ENCODE data around the gene SMOC2. TPM values are rescaled to one million over a fixed set of nuclear protein-coding genes. Genes with fewer than 3 reads are reported as not detected.

Gene SMOC2
- total and polyA plus RNA-seq, 2 donors (not counting 1 experiment from before 2014, with no cell fraction given), result 0.37 TPM; not detected in 1

DNA sequence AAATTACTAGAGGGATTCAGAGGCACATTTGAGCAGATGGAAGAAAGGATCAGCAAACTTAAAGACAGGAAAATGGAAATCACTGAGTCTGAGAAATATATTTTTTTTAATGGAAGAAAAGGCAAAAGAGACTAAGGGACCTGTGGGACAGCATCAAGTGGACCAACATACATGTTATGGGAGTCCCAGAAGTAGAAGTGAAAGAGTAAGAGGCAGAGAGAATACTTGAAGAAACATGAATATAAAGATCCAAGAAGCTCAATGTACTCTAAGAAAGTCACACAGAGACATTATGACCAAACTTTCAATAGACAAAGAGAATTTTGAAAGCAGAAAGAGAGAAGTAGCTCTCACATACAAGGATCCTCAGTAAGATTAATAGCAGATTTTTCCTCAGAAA lies 39.5 kb downstream of the SMOC2 start:
- no peaks in the 10 kb centered on the region for H3K79me2 ChIP-seq (ENCODE audit: control insufficient read depth, insufficient read depth, low read length)
- Mint-ChIP-seq H3K27ac (no peak overlapping the region), H3K4me1 (no peaks in the 10 kb centered on the region), H3K9me3 (ENCODE audit: insufficient read depth) (peaks cover 11% of the 10 kb centered on the region), H3K4me3 (no peak overlapping the region), H3K27me3 (no peaks in the 10 kb centered on the region)
- no peak overlapping the region for H3K9ac ChIP-seq (ENCODE audit: low read length)
- TF ChIP-seq, protein P1, sequence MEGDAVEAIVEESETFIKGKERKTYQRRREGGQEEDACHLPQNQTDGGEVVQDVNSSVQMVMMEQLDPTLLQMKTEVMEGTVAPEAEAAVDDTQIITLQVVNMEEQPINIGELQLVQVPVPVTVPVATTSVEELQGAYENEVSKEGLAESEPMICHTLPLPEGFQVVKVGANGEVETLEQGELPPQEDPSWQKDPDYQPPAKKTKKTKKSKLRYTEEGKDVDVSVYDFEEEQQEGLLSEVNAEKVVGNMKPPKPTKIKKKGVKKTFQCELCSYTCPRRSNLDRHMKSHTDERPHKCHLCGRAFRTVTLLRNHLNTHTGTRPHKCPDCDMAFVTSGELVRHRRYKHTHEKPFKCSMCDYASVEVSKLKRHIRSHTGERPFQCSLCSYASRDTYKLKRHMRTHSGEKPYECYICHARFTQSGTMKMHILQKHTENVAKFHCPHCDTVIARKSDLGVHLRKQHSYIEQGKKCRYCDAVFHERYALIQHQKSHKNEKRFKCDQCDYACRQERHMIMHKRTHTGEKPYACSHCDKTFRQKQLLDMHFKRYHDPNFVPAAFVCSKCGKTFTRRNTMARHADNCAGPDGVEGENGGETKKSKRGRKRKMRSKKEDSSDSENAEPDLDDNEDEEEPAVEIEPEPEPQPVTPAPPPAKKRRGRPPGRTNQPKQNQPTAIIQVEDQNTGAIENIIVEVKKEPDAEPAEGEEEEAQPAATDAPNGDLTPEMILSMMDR (IDR thresholded peaks at IDR 0.05), result no peak
- CTCF ChIA-PET, result no interaction called here
- H3K27ac ChIP-seq (ENCODE audit: low read length in 2 of 2), result no peak overlapping the region
- no peak overlapping the region for H3K4me2 ChIP-seq (replicated peaks; ENCODE audit: low read depth, low read length, poor library complexity, severe bottlenecking)
- H3K27me3 ChIP-seq (replicated peaks in 1 of 4; ENCODE audit: control extremely low read depth in 1 of 4, control insufficient read depth in 3 of 4, insufficient read depth in 4 of 4, low read length in 3 of 4), result no peaks in the 10 kb centered on the region
- DNase-seq, result no peak
- intact Hi-C loops (cut with micrococcal nuclease), result no loop called here
- H3K9me3 ChIP-seq (ENCODE audit: control extremely low read depth in 1 of 3, control insufficient read depth in 2 of 3, insufficient read depth in 1 of 3, low read length in 2 of 3), result peaks cover 0 to 9% (median 7%) of the 10 kb centered on the region in 3 donors
- no peaks in the 10 kb centered on the region for H3K4me1 ChIP-seq (ENCODE audit: control insufficient read depth in 2 of 2, insufficient read depth in 2 of 2, low read length in 2 of 2)
- no peak for ATAC-seq (ENCODE audit: low read depth)
- no peaks in the 10 kb centered on the region for H3K36me3 ChIP-seq (replicated peaks in 1 of 2; ENCODE audit: control extremely low read depth in 1 of 2, control insufficient read depth in 1 of 2, extremely low read depth in 1 of 2, insufficient read depth in 2 of 2, low read length in 1 of 2)
- POLR2A ChIA-PET, result no interaction called here
- H3K4me3 ChIP-seq (ENCODE audit: control extremely low read depth in 1 of 5, extremely low read depth in 1 of 5, insufficient read depth in 1 of 5, low read depth in 2 of 5, low read length in 4 of 5), result no peak overlapping the region
- H4K20me1 ChIP-seq (ENCODE audit: control insufficient read depth, insufficient read depth, low read length, poor library complexity, severe bottlenecking), result no peaks in the 10 kb centered on the region
- H2AFZ ChIP-seq (ENCODE audit: insufficient read depth, low read depth, low read length, poor library complexity, severe bottlenecking), result no peak overlapping the region

DNA sequence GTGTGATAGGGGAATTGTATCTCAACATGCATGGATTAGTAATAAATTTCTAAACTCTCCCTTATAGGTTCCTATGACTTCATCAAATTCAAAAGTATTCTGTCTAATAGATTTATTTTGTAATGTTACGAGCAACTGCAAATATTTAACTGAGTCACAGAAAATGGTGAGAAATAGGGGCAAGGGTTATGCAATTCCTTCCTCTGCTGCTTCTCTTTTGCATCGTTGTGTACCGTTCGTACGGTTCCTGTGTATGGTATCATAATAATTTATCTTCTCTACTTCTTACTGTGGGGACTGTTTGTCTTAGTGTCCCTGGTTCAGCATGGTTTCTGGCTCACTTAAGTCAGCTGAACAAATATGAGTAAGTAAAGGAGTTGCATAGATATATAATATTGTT lies 44.8 kb downstream of the SMOC2 start:
- Mint-ChIP-seq H3K9me3 (ENCODE audit: insufficient read depth) (peaks cover 2% of the 10 kb centered on the region), H3K4me3 (no peak overlapping the region), H3K27ac (no peak overlapping the region), H3K27me3 (no peaks in the 10 kb centered on the region), H3K4me1 (no peaks in the 10 kb centered on the region)
- POLR2A ChIA-PET, result no interaction called here
- Histone ChIP-seq H3K36me3 (replicated peaks in 1 of 2; ENCODE audit: control extremely low read depth in 1 of 2, control insufficient read depth in 1 of 2, extremely low read depth in 1 of 2, insufficient read depth in 2 of 2, low read length in 1 of 2) (no peaks in the 10 kb centered on the region), H3K4me2 (replicated peaks; ENCODE audit: low read depth, low read length, poor library complexity, severe bottlenecking) (no peak overlapping the region), H3K27ac (ENCODE audit: low read length in 2 of 2) (no peak overlapping the region), H2AFZ (ENCODE audit: insufficient read depth, low read depth, low read length, poor library complexity, severe bottlenecking) (no peak overlapping the region), H3K4me1 (ENCODE audit: control insufficient read depth in 2 of 2, insufficient read depth in 2 of 2, low read length in 2 of 2) (no peaks in the 10 kb centered on the region), H4K20me1 (ENCODE audit: control insufficient read depth, insufficient read depth, low read length, poor library complexity, severe bottlenecking) (no peaks in the 10 kb centered on the region), H3K9ac (ENCODE audit: low read length) (no peak overlapping the region), H3K79me2 (ENCODE audit: control insufficient read depth, insufficient read depth, low read length) (no peaks in the 10 kb centered on the region), H3K4me3 (ENCODE audit: control extremely low read depth in 1 of 5, extremely low read depth in 1 of 5, insufficient read depth in 1 of 5, low read depth in 2 of 5, low read length in 4 of 5) (no peak overlapping the region), H3K27me3 (replicated peaks in 1 of 4; ENCODE audit: control extremely low read depth in 1 of 4, control insufficient read depth in 3 of 4, insufficient read depth in 4 of 4, low read length in 3 of 4) (no peaks in the 10 kb centered on the region), H3K9me3 (ENCODE audit: control extremely low read depth in 1 of 3, control insufficient read depth in 2 of 3, insufficient read depth in 1 of 3, low read length in 2 of 3) (peaks cover 0 to 5% (median 0%) of the 10 kb centered on the region in 3 donors)
- CTCF ChIA-PET, result no interaction called here
- intact Hi-C loops (cut with micrococcal nuclease), result no loop called here
- no CpG with 5 or more reads among the region's 5 CpGs for WGBS (ENCODE audit: insufficient coverage)
- no peak for DNase-seq
- TF ChIP-seq EZH2 (IDR thresholded peaks at IDR 0.05; ENCODE audit: borderline replicate concordance, insufficient read depth, low read depth, low read length, poor library complexity, severe bottlenecking), result no peak
- ATAC-seq (ENCODE audit: low read depth), result no peak

All from B cell (primary cell).